ENCODE results near the gene RHBDF2. TPM values are rescaled to one million over a fixed set of nuclear protein-coding genes. Genes with fewer than 3 reads are reported as not detected.

RHBDF2 gene
- total and polyA plus RNA-seq, 2 donors (not counting 3 experiments of a cell fraction or from before 2014, with no cell fraction given) = 25.5 to 38.5 TPM

DNA sequence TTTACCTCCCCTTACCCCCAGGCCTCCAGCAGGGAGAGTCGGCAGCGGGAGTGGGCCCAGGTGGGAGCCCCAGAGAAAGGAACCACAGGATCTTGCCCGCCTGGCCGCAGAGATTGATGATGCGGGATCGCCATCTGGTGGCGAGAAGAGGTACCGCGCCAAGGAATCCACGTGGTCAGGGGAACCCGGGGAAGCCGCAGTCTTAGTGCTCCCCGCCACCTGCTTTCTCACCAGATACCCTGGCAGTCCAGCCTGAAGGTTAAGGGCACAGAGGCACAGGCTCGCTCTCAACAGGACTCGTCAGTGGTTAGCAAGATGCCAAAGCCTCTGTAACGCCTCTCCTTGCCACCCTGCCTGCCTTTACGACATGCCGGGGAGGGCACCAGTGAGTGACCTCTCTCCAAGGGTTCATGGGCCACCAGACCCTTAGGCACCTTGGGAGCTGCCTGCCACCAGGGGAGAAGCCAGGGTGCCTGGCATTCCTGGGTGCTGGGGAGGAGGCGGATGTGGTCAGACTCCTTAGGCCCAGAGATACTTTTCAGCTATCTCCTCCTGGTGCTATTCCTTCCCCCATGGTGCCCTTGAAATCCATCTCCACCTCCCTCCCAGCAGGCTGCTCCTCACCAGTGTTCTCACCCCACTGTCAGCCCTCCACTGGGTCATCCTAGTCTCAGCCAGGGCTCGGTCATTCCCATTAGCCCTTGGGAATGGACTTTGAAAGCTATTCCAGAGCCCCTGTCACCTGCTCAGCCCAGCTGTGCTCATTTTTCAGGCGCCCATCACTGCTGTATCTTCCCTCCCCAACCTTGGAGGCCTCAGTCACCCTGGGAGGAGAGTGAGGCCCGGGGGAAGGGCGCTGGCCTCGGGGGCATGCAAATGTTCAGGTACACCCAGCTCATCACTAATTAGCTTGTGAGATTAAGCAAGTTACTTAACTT lies 5.5 kb upstream of the RHBDF2 start:
- no peaks in the 10 kb centered on the region for H4K20me1 ChIP-seq (replicated peaks; ENCODE audit: control insufficient read depth, extremely low read depth, insufficient read depth, low read length)
- H3K4me3 ChIP-seq (replicated peaks in 1 of 3; ENCODE audit: insufficient read depth in 1 of 3, low read depth in 1 of 3, low read length in 3 of 3) = no peak overlapping the region
- H3K9me3 ChIP-seq (replicated peaks; ENCODE audit: control insufficient read depth, insufficient read depth, low read length) = no peaks in the 10 kb centered on the region
- H3K4me2 ChIP-seq (ENCODE audit: insufficient read depth, low read length) = no peak overlapping the region
- dilution Hi-C loops (cut with MboI; ENCODE audit: extremely low pct_ligation_motif_present, low sequenced_read_pairs) (no loop called here), intact Hi-C loops (cut with micrococcal nuclease) (loop anchor here (1.0 to 10.0 kb wide), 4 partner anchors 40 to 192 kb away; no protein-coding TSS in a partner anchor)
- no peak overlapping the region for H3K27ac ChIP-seq (ENCODE audit: insufficient read depth, low read depth, low read length)
- DNase-seq (ENCODE audit: low read depth, low spot score) (peak; percentile 71), FAIRE-seq (peak; percentile 97)
- H3K36me3 ChIP-seq (ENCODE audit: control insufficient read depth in 2 of 2, extremely low read depth in 1 of 2, insufficient read depth in 2 of 2, low read length in 2 of 2) = no peaks in the 10 kb centered on the region
- peaks cover 0 to 4% of the 10 kb centered on the region in 2 experiments for H3K27me3 ChIP-seq (ENCODE audit: control insufficient read depth in 2 of 2, insufficient read depth in 2 of 2, low read length in 2 of 2)
- ChIA-PET CTCF (interaction anchor here (0.6 to 7.2 kb wide), 21 partner anchors 8 to 175 kb away, joined by 3 to 110 read pairs (median 4); partner anchors contain the start of gene AANAT), POLR2A (no interaction called here)
- H3K9me1 ChIP-seq (replicated peaks; ENCODE audit: control insufficient read depth, extremely low read depth, insufficient read depth, low read length) = no peaks in the 10 kb centered on the region
- H3K4me1 ChIP-seq (ENCODE audit: control insufficient read depth, extremely low read depth, insufficient read depth, low read length) = no peaks in the 10 kb centered on the region
- H2AFZ ChIP-seq (ENCODE audit: low read depth, low read length) = peak overlapping the region; percentile 84
- BruUV-seq (replicated peaks) = no TSS peak
- H3K79me2 ChIP-seq (ENCODE audit: control insufficient read depth, insufficient read depth, low read length) = no peaks in the 10 kb centered on the region
- no peak for TF ChIP-seq POLR2AphosphoS5 (IDR thresholded peaks at IDR 0.05; ENCODE audit: insufficient read depth, low read depth, low read length)
- no peak for TF ChIP-seq POLR2A (IDR thresholded peaks at IDR 0.05; ENCODE audit: low read depth, low read length)
- TF ChIP-seq, protein P1, sequence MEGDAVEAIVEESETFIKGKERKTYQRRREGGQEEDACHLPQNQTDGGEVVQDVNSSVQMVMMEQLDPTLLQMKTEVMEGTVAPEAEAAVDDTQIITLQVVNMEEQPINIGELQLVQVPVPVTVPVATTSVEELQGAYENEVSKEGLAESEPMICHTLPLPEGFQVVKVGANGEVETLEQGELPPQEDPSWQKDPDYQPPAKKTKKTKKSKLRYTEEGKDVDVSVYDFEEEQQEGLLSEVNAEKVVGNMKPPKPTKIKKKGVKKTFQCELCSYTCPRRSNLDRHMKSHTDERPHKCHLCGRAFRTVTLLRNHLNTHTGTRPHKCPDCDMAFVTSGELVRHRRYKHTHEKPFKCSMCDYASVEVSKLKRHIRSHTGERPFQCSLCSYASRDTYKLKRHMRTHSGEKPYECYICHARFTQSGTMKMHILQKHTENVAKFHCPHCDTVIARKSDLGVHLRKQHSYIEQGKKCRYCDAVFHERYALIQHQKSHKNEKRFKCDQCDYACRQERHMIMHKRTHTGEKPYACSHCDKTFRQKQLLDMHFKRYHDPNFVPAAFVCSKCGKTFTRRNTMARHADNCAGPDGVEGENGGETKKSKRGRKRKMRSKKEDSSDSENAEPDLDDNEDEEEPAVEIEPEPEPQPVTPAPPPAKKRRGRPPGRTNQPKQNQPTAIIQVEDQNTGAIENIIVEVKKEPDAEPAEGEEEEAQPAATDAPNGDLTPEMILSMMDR (IDR thresholded peaks at IDR 0.05; ENCODE audit: extremely low read depth in 1 of 2, insufficient read depth in 1 of 2, low read depth in 1 of 2, low read length in 2 of 2) = peak; percentile 87 to 95
- no peak for TF ChIP-seq EZH2 (IDR thresholded peaks at IDR 0.05; ENCODE audit: borderline replicate concordance, low read depth, low read length, severe bottlenecking)
- TF ChIP-seq JUN (IDR thresholded peaks at IDR 0.05; ENCODE audit: borderline replicate concordance, insufficient read depth, insufficient read length, low read depth) = no peak
- TF ChIP-seq, protein P2, sequence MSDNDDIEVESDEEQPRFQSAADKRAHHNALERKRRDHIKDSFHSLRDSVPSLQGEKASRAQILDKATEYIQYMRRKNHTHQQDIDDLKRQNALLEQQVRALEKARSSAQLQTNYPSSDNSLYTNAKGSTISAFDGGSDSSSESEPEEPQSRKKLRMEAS (IDR thresholded peaks at IDR 0.05; ENCODE audit: insufficient read depth, insufficient read length) = peak; percentile 97
- no peak for TF ChIP-seq FOS (IDR thresholded peaks at IDR 0.05; ENCODE audit: borderline replicate concordance, insufficient read depth, low read length)
- TF ChIP-seq GATA2 (IDR thresholded peaks at IDR 0.05; ENCODE audit: insufficient read depth, insufficient read length, low read depth, low read length) = no peak
- TF ChIP-seq MYC (IDR thresholded peaks at IDR 0.05; ENCODE audit: low read depth, low read length) = peak; percentile 90
- H3K9ac ChIP-seq (replicated peaks; ENCODE audit: extremely low read depth, insufficient read depth, low read length) = no peak overlapping the region
